B cell (primary cell): ENCODE results near the gene THSD7A.

ENCODE experiments used
- CTCF ChIP-seq: fragments of 200-600 bp; IDR thresholded peaks from one replicate; pipeline ENCODE4 v1.8.0; 2022; ENCODE audit warnings: antibody characterized with exemption, mild to moderate bottlenecking
- EZH2 ChIP-seq: IDR thresholded peaks from 2 replicates; pipeline ENCODE4 v1.6.1; 2012; ENCODE audit warnings: borderline replicate concordance, low read depth, mild to moderate bottlenecking, moderate library complexity, low read length; ENCODE audit not compliant: insufficient read depth, poor library complexity, severe bottlenecking

GRCh38 chr7:11557627-11558026 is 274.4 kb downstream of the THSD7A start:
- no peak for TF ChIP-seq EZH2
- no peak for TF ChIP-seq CTCF
